H9 (cell line): Measurements from ENCODE around the gene PCDHA4. TPM values are rescaled to one million over a fixed set of nuclear protein-coding genes. Genes with fewer than 3 reads are reported as not detected.
"Not testable (repeated sequence)": the region's sequence is repeated elsewhere in the genome, so short reads cannot be mapped to it uniquely, and the experiment has no call there.

Experiments used
- DNase-seq: peaks from one replicate; pipeline ENCODE4 v3.0.0-alpha.2; 2017
- H2AFZ ChIP-seq: one replicate; pipeline ENCODE4 v1.6.1; 2013; ENCODE audit warnings: mild to moderate bottlenecking, low read length, control low read depth, moderate library complexity
- H2AK5ac ChIP-seq: 2 replicates; pipeline ENCODE4 v1.6.1; 2013; ENCODE audit warnings: low read length, control low read depth, mixed read lengths; ENCODE audit not compliant: insufficient read length
- H2BK120ac ChIP-seq: one replicate; pipeline ENCODE4 v1.6.1; 2013; ENCODE audit warnings: low read depth, mild to moderate bottlenecking, low read length, control low read depth, inconsistent platforms; ENCODE audit not compliant: poor library complexity, severe bottlenecking
- H2BK12ac ChIP-seq: 2 replicates; pipeline ENCODE4 v1.6.1; 2013; ENCODE audit warnings: low read length, control low read depth, mixed read lengths, low read depth; ENCODE audit not compliant: insufficient read length
- H2BK15ac ChIP-seq: 2 replicates; pipeline ENCODE4 v1.6.1; 2013; ENCODE audit warnings: low read depth, low read length, control low read depth
- H2BK20ac ChIP-seq: one replicate; pipeline ENCODE4 v1.6.1; 2013; ENCODE audit warnings: low read depth, mild to moderate bottlenecking, low read length, control low read depth, inconsistent platforms; ENCODE audit not compliant: poor library complexity, severe bottlenecking
- H2BK5ac ChIP-seq: 2 replicates; pipeline ENCODE4 v1.6.1; 2013; ENCODE audit warnings: low read length, control low read depth, mixed read lengths; ENCODE audit not compliant: insufficient read length
- H3K14ac ChIP-seq: 2 replicates; pipeline ENCODE4 v1.6.1; 2013; ENCODE audit warnings: low read length, control low read depth; ENCODE audit not compliant: insufficient read depth
- H3K18ac ChIP-seq: 2 replicates; pipeline ENCODE4 v1.6.1; 2013; ENCODE audit warnings: low read depth, mild to moderate bottlenecking, mixed read lengths, low read length, control low read depth; ENCODE audit not compliant: insufficient read length
- H3K23ac ChIP-seq: 2 replicates; pipeline ENCODE4 v1.6.1; 2013; ENCODE audit warnings: low read length, control low read depth, mixed read lengths, low read depth; ENCODE audit not compliant: insufficient read length
- H3K23me2 ChIP-seq: 2 replicates; pipeline ENCODE4 v1.6.1; 2013; ENCODE audit warnings: low read depth, mild to moderate bottlenecking, mixed read lengths, low read length, control low read depth; ENCODE audit not compliant: insufficient read length, poor library complexity, severe bottlenecking
- H3K27ac ChIP-seq: 2 replicates; pipeline ENCODE4 v1.5.1; 2013; ENCODE audit warnings: low read length, control low read depth, mixed read lengths, low read depth; ENCODE audit not compliant: insufficient read length
- H3K27me3 ChIP-seq: 2 replicates; pipeline ENCODE4 v1.6.1; 2013; ENCODE audit warnings: low read length, control low read depth, inconsistent platforms; ENCODE audit not compliant: insufficient read depth
- H3K4ac ChIP-seq: 2 replicates; pipeline ENCODE4 v1.6.1; 2013; ENCODE audit warnings: low read depth, mild to moderate bottlenecking, control low read depth, inconsistent platforms, low read length, moderate library complexity
- H3K4me1 ChIP-seq: 2 replicates; pipeline ENCODE4 v1.6.1; 2013; ENCODE audit warnings: low read length, control low read depth, inconsistent platforms; ENCODE audit not compliant: insufficient read depth
- H3K4me2 ChIP-seq: 2 replicates; pipeline ENCODE4 v1.6.1; 2013; ENCODE audit warnings: low read length, control low read depth, mixed read lengths; ENCODE audit not compliant: insufficient read length, insufficient read depth
- H3K56ac ChIP-seq: 2 replicates; pipeline ENCODE4 v1.6.1; 2013; ENCODE audit warnings: low read depth, mild to moderate bottlenecking, mixed read lengths, low read length, control low read depth; ENCODE audit not compliant: insufficient read length
- H3K79me1 ChIP-seq: 2 replicates; pipeline ENCODE4 v1.6.1; 2013; ENCODE audit warnings: low read depth, mild to moderate bottlenecking, moderate library complexity, low read length, control low read depth, inconsistent platforms; ENCODE audit not compliant: insufficient read depth, poor library complexity, severe bottlenecking
- H3K79me2 ChIP-seq: 2 replicates; pipeline ENCODE4 v1.6.1; 2013; ENCODE audit warnings: low read length, control low read depth, inconsistent platforms; ENCODE audit not compliant: insufficient read depth
- H3K9ac ChIP-seq: 2 replicates; pipeline ENCODE4 v1.6.1; 2013; ENCODE audit warnings: low read length, control low read depth, mixed read lengths; ENCODE audit not compliant: insufficient read length; ENCODE audit errors: extremely low read depth
- H3K9me3 ChIP-seq: one replicate; pipeline ENCODE4 v1.6.1; 2013; ENCODE audit warnings: low read depth, low read length, inconsistent platforms; ENCODE audit not compliant: control insufficient read depth
- H3T11ph ChIP-seq: one replicate; pipeline ENCODE4 v1.6.1; 2013; ENCODE audit warnings: mild to moderate bottlenecking, low read length, control low read depth, inconsistent platforms
- H4K20me1 ChIP-seq: one replicate; pipeline ENCODE4 v1.6.1; 2013; ENCODE audit not compliant: control insufficient read depth, insufficient read length, insufficient read depth
- H4K5ac ChIP-seq: 2 replicates; pipeline ENCODE4 v1.6.1; 2013; ENCODE audit warnings: low read depth, mild to moderate bottlenecking, mixed read lengths, low read length, control low read depth; ENCODE audit not compliant: insufficient read length
- H4K8ac ChIP-seq: replicated peaks from 2 replicates; pipeline ENCODE4 v1.6.1; 2013; ENCODE audit warnings: low read length, control low read depth, mixed read lengths, low read depth; ENCODE audit not compliant: insufficient read length
- H4K91ac ChIP-seq: 2 replicates; pipeline ENCODE4 v1.6.1; 2013; ENCODE audit warnings: low read depth, mild to moderate bottlenecking, moderate library complexity, mixed read lengths, low read length, control low read depth; ENCODE audit not compliant: insufficient read length
- H3K27ac Mint-ChIP-seq, 3 experiments: 2 replicates in 2 of 3; 3 replicates in 1 of 3; pipeline ENCODE4 v1.8.0; 2020 to 2021; ENCODE audit warnings: mixed read lengths in 3 of 3, mild to moderate bottlenecking in 1 of 3, moderate library complexity in 1 of 3
- H3K27me3 Mint-ChIP-seq: 2 replicates; pipeline ENCODE4 v1.8.0; 2021; ENCODE audit warnings: low read depth, mild to moderate bottlenecking, moderate library complexity, mixed read lengths
- H3K36me3 Mint-ChIP-seq, 3 experiments: 2 replicates in 2 of 3; 3 replicates in 1 of 3; pipeline ENCODE4 v1.8.0; 2020 to 2021; ENCODE audit warnings: low read depth in 3 of 3, mixed read lengths in 3 of 3; ENCODE audit not compliant: insufficient read depth in 1 of 3
- H3K4me1 Mint-ChIP-seq, 2 experiments: 2 replicates each; pipeline ENCODE4 v1.8.0; 2020; ENCODE audit warnings: mixed read lengths in 2 of 2
- H3K4me3 Mint-ChIP-seq, 2 experiments: 2 replicates in 1 of 2; 3 replicates in 1 of 2; pipeline ENCODE4 v1.8.0; 2020 to 2021; ENCODE audit warnings: mild to moderate bottlenecking in 2 of 2, mixed read lengths in 2 of 2, moderate library complexity in 1 of 2
- H3K9me3 Mint-ChIP-seq, 2 experiments: 2 replicates in 1 of 2; 3 replicates in 1 of 2; pipeline ENCODE4 v1.8.0; 2020; ENCODE audit warnings: mild to moderate bottlenecking in 2 of 2, mixed read lengths in 2 of 2, moderate library complexity in 1 of 2
- WGBS: extraction: QIAGEN DNeasy Blood & Tissue Kit; methylation state at CpG from one replicate; pipeline ENCODE4 v1.1.7; 2013; ENCODE audit warnings: missing lambda C conversion rate, low lambda C conversion rate, mixed read lengths; ENCODE audit not compliant: insufficient read length; ENCODE audit errors: extremely low coverage; 5-methylcytosine and 5-hydroxymethylcytosine counted together
- total RNA-seq: library from RNA; stranded (reverse); gene quantifications from 2 replicates; pipeline ENCODE4 v1.2.1, GENCODE V29; 2021
- TF ChIP-seq, protein P1 (sequence below): fragments of 200-600 bp; sonication (generic); conservative IDR thresholded peaks from 3 replicates; pipeline ENCODE4 v1.8.0; 2021; ENCODE audit warnings: antibody characterized with exemption, mild to moderate bottlenecking

PCDHA4 gene
- total RNA-seq, 1 experiment from 2014 or later: 3.5 TPM

DNA sequence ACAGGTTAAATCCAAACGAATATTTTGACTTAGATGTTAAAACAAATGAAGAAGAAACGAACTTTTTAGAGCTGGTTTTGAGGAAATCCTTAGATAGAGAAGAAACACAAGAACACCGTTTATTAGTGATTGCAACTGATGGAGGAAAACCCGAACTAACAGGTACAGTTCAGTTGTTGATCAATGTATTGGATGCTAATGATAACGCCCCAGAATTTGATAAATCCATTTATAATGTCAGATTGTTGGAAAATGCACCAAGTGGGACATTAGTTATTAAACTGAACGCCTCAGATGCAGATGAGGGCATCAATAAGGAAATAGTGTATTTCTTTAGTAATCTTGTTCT is 15.4 kb downstream of the PCDHA4 start:
- no CpG with 5 or more reads among the region's 6 CpGs for WGBS
- no peak overlapping the region for H2BK20ac ChIP-seq

DNA sequence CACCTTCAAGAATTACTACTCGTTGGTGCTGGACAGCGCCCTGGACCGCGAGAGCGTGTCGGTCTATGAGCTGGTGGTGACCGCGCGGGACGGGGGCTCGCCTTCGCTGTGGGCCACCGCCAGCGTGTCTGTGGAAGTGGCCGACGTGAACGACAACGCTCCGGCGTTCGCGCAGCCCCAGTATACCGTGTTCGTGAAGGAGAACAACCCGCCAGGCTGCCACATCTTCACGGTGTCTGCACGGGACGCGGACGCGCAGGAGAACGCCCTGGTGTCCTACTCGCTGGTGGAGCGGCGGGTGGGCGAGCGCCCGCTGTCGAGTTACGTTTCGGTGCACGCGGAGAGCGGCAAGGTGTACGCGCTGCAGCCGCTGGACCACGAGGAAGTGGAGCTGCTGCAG is 16.1 kb downstream of the PCDHA4 start:
- H3K4me2 ChIP-seq, H2BK15ac ChIP-seq, H2BK120ac ChIP-seq, H3T11ph ChIP-seq, H3K9ac ChIP-seq, H3K4ac ChIP-seq, H3K27ac ChIP-seq, H2AK5ac ChIP-seq, H3K27me3 ChIP-seq, H3K79me1 ChIP-seq, H3K4me3 Mint-ChIP-seq, H2BK12ac ChIP-seq, H4K8ac ChIP-seq, H2BK20ac ChIP-seq, H3K4me1 Mint-ChIP-seq, H3K14ac ChIP-seq, H3K23ac ChIP-seq, H3K23me2 ChIP-seq, H2AFZ ChIP-seq, H4K91ac ChIP-seq, H3K18ac ChIP-seq, H3K9me3 ChIP-seq, H3K27me3 Mint-ChIP-seq, DNase-seq, H4K5ac ChIP-seq, H4K20me1 ChIP-seq, H3K56ac ChIP-seq, H3K79me2 ChIP-seq, H2BK5ac ChIP-seq, H3K27ac Mint-ChIP-seq, H3K4me1 ChIP-seq: not testable (repeated sequence)
- WGBS: no CpG with 5 or more reads among the region's 48 CpGs
- Mint-ChIP-seq H3K36me3 (peaks cover 9 to 18% (median 15%) of the 10 kb centered on the region in 3 experiments), H3K9me3 (peaks cover 2 to 16% of the 10 kb centered on the region in 2 experiments; a peak in 3 of 5 replicates)

More for the DNA sequence above, 15.4 kb downstream of the PCDHA4 start:
- Histone ChIP-seq H2AK5ac (no peak overlapping the region), H2BK120ac (no peak overlapping the region), H2AFZ (no peak overlapping the region), H2BK5ac (no peak overlapping the region), H3K4me1 (no peaks in the 10 kb centered on the region), H2BK12ac (no peak overlapping the region), H3T11ph (no peak overlapping the region), H3K9ac (no peak overlapping the region), H3K14ac (no peak overlapping the region), H3K4ac (no peak overlapping the region), H3K18ac (no peak overlapping the region), H4K91ac (no peak overlapping the region), H4K8ac (no peak overlapping the region), H3K56ac (no peak overlapping the region), H3K27ac (no peak overlapping the region), H3K4me2 (no peak overlapping the region), H2BK15ac (no peak overlapping the region), H3K79me2 (no peaks in the 10 kb centered on the region), H3K23ac (no peak overlapping the region), H3K9me3 (no peaks in the 10 kb centered on the region), H4K20me1 (no peaks in the 10 kb centered on the region), H4K5ac (no peak overlapping the region), H3K23me2 (peaks cover 3% of the 10 kb centered on the region), H3K79me1 (no peaks in the 10 kb centered on the region), H3K27me3 (no peaks in the 10 kb centered on the region)
- DNase-seq: no peak
- Mint-ChIP-seq H3K4me1 (peaks cover 0 to 3% of the 10 kb centered on the region in 2 experiments; a peak in 2 of 4 replicates), H3K9me3 (peaks cover 0 to 16% of the 10 kb centered on the region in 2 experiments; a peak in 2 of 5 replicates), H3K36me3 (peaks cover 9 to 18% (median 15%) of the 10 kb centered on the region in 3 experiments), H3K27ac (no peak overlapping the region), H3K27me3 (no peaks in the 10 kb centered on the region), H3K4me3 (no peak overlapping the region)
- TF ChIP-seq, protein P1, sequence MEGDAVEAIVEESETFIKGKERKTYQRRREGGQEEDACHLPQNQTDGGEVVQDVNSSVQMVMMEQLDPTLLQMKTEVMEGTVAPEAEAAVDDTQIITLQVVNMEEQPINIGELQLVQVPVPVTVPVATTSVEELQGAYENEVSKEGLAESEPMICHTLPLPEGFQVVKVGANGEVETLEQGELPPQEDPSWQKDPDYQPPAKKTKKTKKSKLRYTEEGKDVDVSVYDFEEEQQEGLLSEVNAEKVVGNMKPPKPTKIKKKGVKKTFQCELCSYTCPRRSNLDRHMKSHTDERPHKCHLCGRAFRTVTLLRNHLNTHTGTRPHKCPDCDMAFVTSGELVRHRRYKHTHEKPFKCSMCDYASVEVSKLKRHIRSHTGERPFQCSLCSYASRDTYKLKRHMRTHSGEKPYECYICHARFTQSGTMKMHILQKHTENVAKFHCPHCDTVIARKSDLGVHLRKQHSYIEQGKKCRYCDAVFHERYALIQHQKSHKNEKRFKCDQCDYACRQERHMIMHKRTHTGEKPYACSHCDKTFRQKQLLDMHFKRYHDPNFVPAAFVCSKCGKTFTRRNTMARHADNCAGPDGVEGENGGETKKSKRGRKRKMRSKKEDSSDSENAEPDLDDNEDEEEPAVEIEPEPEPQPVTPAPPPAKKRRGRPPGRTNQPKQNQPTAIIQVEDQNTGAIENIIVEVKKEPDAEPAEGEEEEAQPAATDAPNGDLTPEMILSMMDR: no peak
